ENCODE measurements around the gene ITPR2. TPM values are rescaled to one million over a fixed set of nuclear protein-coding genes. Genes with fewer than 3 reads are reported as not detected.

Gene ITPR2
- total and polyA plus RNA-seq, 4 donors, result 4.1 to 47.0 (median 26.5) TPM

DNA sequence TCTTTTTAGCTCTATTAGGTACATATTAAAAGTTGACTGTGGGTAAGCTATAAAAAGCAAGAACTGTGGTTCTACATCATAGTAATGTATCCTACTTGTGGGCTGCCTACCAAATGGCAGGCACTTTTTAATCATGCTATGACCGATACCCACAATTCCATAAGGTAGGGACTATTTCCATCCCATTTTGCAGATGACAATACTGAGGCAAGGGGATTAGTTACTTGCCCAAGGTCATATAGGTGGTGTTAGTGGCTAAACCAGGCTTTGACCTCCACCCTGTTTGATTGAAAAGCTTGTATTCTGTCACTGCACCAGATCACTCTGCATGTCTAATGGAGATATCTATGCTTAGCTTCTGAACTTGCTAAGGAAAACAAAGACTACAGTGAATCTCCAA is 485.7 kb downstream of the ITPR2 start:
- Histone ChIP-seq H3K4me3 (no peak overlapping the region), H3K36me3 (ENCODE audit: control insufficient read depth in 4 of 4, insufficient read depth in 4 of 4, low read length in 4 of 4) (no peaks in the 10 kb centered on the region), H3K4me1 (ENCODE audit: control insufficient read depth in 5 of 5, insufficient read depth in 5 of 5, low read length in 5 of 5) (no peaks in the 10 kb centered on the region), H3K27me3 (ENCODE audit: control insufficient read depth in 3 of 3, insufficient read depth in 3 of 3, low read length in 2 of 3) (no peaks in the 10 kb centered on the region), H3K9ac (ENCODE audit: insufficient read depth in 1 of 2, low read length in 2 of 2) (no peak overlapping the region), H3K9me3 (ENCODE audit: control insufficient read depth in 4 of 4, insufficient read depth in 3 of 4, low read length in 3 of 4) (no peaks in the 10 kb centered on the region), H3K27ac (ENCODE audit: low read depth in 1 of 2, low read length in 1 of 2) (no peak overlapping the region)
- DNase-seq (no peak), ATAC-seq (ENCODE audit: insufficient read depth, low FRiP score) (no peak)
- TF ChIP-seq CTCF (IDR thresholded peaks at IDR 0.05; ENCODE audit: control extremely low read depth, extremely low read depth), result no peak
- WGBS, 2 donors, result 100% methylated on average over 1 of the region's 1 CpG

DNA sequence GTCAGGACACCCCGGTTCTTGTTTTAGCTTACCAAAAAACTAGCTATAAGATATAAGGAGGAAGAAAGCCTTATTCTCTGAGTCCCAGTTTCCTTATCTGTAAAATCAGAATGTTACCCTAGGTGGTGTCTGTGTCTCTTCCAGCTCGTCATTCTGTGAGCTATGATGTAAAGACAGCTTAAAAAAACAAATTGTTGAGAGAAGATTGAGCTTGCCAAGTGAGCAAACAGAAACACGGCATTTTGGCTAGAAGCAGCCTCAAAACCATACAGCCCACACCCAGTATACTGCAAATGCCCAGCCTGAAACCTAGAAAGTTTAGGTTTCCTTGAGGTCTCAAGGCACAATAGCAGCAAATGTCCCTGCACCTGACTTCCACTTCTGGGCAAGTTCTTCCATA is 486.3 kb downstream of the ITPR2 start:
- H3K36me3 ChIP-seq (ENCODE audit: control insufficient read depth in 4 of 4, insufficient read depth in 4 of 4, low read length in 4 of 4), result no peaks in the 10 kb centered on the region
- no peak overlapping the region for H3K27ac ChIP-seq (ENCODE audit: low read depth in 1 of 2, low read length in 1 of 2)
- no peaks in the 10 kb centered on the region for H3K9me3 ChIP-seq (ENCODE audit: control insufficient read depth in 4 of 4, insufficient read depth in 3 of 4, low read length in 3 of 4)
- ATAC-seq (ENCODE audit: insufficient read depth, low FRiP score) (no peak), DNase-seq (no peak)
- WGBS, 2 donors, result 51 to 73% methylated on average over 3 of the region's 3 CpGs
- no peaks in the 10 kb centered on the region for H3K4me1 ChIP-seq (ENCODE audit: control insufficient read depth in 5 of 5, insufficient read depth in 5 of 5, low read length in 5 of 5)
- H3K27me3 ChIP-seq (ENCODE audit: control insufficient read depth in 3 of 3, insufficient read depth in 3 of 3, low read length in 2 of 3), result no peaks in the 10 kb centered on the region
- no peak overlapping the region for H3K4me3 ChIP-seq
- H3K9ac ChIP-seq (ENCODE audit: insufficient read depth in 1 of 2, low read length in 2 of 2), result no peak overlapping the region
- no peak for TF ChIP-seq CTCF (IDR thresholded peaks at IDR 0.05; ENCODE audit: control extremely low read depth, extremely low read depth)

GRCh38 chr12:26345471-26346003 is 487.5 kb downstream of the ITPR2 start:
- TF ChIP-seq CTCF (IDR thresholded peaks at IDR 0.05; ENCODE audit: control extremely low read depth, extremely low read depth), result no peak
- H3K9ac ChIP-seq (ENCODE audit: insufficient read depth in 1 of 2, low read length in 2 of 2), result no peak overlapping the region
- no peaks in the 10 kb centered on the region for H3K27me3 ChIP-seq (ENCODE audit: control insufficient read depth in 3 of 3, insufficient read depth in 3 of 3, low read length in 2 of 3)
- 65 to 72% methylated on average over 2 of the region's 2 CpGs for WGBS, 2 donors
- no peaks in the 10 kb centered on the region for H3K9me3 ChIP-seq (ENCODE audit: control insufficient read depth in 4 of 4, insufficient read depth in 3 of 4, low read length in 3 of 4)
- ATAC-seq (ENCODE audit: insufficient read depth, low FRiP score) (no peak), DNase-seq (no peak)
- no peaks in the 10 kb centered on the region for H3K36me3 ChIP-seq (ENCODE audit: control insufficient read depth in 4 of 4, insufficient read depth in 4 of 4, low read length in 4 of 4)
- H3K4me3 ChIP-seq, result no peak overlapping the region
- H3K27ac ChIP-seq (ENCODE audit: low read depth in 1 of 2, low read length in 1 of 2), result no peak overlapping the region
- H3K4me1 ChIP-seq (ENCODE audit: control insufficient read depth in 5 of 5, insufficient read depth in 5 of 5, low read length in 5 of 5), result no peaks in the 10 kb centered on the region

- DNase-seq, result no peak
- H3K4me3 ChIP-seq, result no peak overlapping the region
These were observed 491.5 kb downstream of the ITPR2 start for GRCh38 chr12:26341491-26341890.

More at GRCh38 chr12:26341491-26341890, 491.5 kb downstream of the ITPR2 start:
- TF ChIP-seq CTCF (IDR thresholded peaks at IDR 0.05; ENCODE audit: control extremely low read depth, extremely low read depth), result no peak
- no peak for ATAC-seq (ENCODE audit: insufficient read depth, low FRiP score)
- H3K36me3 ChIP-seq (ENCODE audit: control insufficient read depth in 4 of 4, insufficient read depth in 4 of 4, low read length in 4 of 4), result peaks cover 0 to 5% (median 1%) of the 10 kb centered on the region in 4 donors
- no peaks in the 10 kb centered on the region for H3K4me1 ChIP-seq (ENCODE audit: control insufficient read depth in 5 of 5, insufficient read depth in 5 of 5, low read length in 5 of 5)
- H3K27me3 ChIP-seq (ENCODE audit: control insufficient read depth in 3 of 3, insufficient read depth in 3 of 3, low read length in 2 of 3), result no peaks in the 10 kb centered on the region
- no peak overlapping the region for H3K9ac ChIP-seq (ENCODE audit: insufficient read depth in 1 of 2, low read length in 2 of 2)
- H3K9me3 ChIP-seq (ENCODE audit: control insufficient read depth in 4 of 4, insufficient read depth in 3 of 4, low read length in 3 of 4), result no peaks in the 10 kb centered on the region
- no peak overlapping the region for H3K27ac ChIP-seq (ENCODE audit: low read depth in 1 of 2, low read length in 1 of 2)
